GM10266 (cell line): ENCODE data around the gene MAPK8.

Experiments
- DNase-seq: peaks from one replicate; pipeline ENCODE4 v3.0.0; 2012; ENCODE audit errors: extremely low spot score
- TF ChIP-seq, protein P1 (sequence below): IDR thresholded peaks from 2 replicates; pipeline ENCODE4 v1.5.1; 2012; ENCODE audit warnings: mild to moderate bottlenecking, low read depth; ENCODE audit not compliant: control insufficient read depth, insufficient read depth; ENCODE audit errors: missing control alignments

The MAPK8 gene

GRCh38 chr10:48442090-48442808 lies 135.8 kb downstream of the MAPK8 start:
- DNase-seq = no peak
- TF ChIP-seq, protein P1, sequence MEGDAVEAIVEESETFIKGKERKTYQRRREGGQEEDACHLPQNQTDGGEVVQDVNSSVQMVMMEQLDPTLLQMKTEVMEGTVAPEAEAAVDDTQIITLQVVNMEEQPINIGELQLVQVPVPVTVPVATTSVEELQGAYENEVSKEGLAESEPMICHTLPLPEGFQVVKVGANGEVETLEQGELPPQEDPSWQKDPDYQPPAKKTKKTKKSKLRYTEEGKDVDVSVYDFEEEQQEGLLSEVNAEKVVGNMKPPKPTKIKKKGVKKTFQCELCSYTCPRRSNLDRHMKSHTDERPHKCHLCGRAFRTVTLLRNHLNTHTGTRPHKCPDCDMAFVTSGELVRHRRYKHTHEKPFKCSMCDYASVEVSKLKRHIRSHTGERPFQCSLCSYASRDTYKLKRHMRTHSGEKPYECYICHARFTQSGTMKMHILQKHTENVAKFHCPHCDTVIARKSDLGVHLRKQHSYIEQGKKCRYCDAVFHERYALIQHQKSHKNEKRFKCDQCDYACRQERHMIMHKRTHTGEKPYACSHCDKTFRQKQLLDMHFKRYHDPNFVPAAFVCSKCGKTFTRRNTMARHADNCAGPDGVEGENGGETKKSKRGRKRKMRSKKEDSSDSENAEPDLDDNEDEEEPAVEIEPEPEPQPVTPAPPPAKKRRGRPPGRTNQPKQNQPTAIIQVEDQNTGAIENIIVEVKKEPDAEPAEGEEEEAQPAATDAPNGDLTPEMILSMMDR = no peak

DNA sequence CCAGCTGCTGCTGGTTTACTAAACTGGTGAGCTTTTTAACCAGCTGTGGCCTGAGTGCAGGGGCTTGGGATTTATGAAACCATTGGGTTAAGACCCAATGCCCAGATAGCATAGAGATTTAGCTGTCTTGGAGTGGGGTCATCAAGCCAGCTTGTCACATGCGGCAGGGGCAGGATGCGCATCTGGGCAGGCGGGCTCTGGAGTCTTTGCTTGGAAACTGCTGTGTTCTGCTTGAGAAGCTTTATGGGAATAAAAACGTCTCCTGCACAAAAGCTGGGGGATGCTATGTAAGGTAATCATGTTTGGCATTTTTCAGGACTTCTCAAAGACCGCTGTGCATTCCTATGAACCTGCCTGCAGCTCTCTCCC lies 136.3 kb downstream of the MAPK8 start:
- TF ChIP-seq, protein P1 = no peak
- no peak for DNase-seq

DNA sequence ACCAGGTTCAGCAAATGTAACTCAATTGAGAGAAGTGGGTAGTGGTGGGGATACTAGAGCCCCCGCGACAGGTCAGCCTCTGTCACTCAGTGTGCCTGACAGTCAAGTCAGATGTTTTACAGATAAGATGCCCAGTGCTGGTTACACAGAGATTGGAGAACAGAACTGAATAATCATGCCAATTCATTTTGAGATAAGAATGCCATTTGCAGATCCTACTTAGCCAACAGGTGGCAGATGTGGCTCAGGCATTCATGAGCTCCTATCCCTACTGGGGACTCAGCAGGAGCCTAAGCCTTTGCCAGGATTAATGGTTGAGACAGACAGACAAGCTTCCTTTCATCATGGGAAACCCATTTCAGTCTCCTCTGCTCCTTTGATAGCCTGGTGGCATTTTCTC lies 137.8 kb downstream of the MAPK8 start:
- peak; percentile 20 for DNase-seq
- TF ChIP-seq, protein P1 = peak; percentile 10

- peak; percentile 11 for DNase-seq
- TF ChIP-seq, protein P1 = no peak
These were observed 138.7 kb downstream of the MAPK8 start for GRCh38 chr10:48444861-48445841.

DNA sequence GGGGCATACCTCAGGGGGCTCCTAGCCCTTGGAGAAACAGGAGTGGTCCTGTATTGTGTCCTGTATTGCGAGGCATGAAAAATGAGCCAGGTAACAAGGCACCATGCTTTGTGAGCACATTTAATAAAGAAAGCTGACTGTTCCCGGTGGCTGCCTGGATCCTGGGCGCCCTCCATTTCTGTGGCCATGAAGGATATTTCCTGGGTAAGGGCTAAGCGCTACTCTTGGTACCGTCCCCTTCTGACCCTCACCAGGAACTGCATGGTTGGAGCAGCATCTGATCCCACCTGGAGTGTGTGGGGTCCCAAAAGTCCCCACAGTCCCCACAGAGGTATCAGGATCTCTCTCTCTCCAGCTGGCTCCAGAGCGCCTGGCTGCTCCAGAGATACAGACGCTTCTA lies 139.5 kb downstream of the MAPK8 start:
- no peak for DNase-seq
- TF ChIP-seq, protein P1 = no peak

DNA sequence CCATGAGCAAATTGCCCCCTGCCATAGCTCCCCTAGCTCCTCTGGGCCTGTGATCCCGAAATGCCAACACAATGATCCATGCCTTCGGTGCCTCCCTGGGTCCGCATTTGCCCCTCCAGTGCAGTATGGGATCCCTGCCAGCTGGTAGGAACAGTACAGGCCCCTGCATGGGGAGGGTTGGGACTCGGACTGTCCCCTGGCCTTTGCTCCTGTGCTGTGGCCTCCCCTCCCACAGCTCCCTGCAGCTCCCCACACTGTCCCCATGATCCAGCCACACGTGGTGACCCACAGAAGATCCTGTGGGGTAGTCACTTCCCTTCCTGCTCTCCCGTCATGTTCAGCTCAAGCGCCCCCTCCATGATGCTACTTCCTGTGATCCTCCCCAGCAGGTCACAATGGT lies 140.3 kb downstream of the MAPK8 start:
- peak; percentile 23 for DNase-seq

More for the DNA sequence above, 140.3 kb downstream of the MAPK8 start:
- TF ChIP-seq, protein P1 = no peak
